ENCODE results near the gene SPDEF.

Gene SPDEF

DNA sequence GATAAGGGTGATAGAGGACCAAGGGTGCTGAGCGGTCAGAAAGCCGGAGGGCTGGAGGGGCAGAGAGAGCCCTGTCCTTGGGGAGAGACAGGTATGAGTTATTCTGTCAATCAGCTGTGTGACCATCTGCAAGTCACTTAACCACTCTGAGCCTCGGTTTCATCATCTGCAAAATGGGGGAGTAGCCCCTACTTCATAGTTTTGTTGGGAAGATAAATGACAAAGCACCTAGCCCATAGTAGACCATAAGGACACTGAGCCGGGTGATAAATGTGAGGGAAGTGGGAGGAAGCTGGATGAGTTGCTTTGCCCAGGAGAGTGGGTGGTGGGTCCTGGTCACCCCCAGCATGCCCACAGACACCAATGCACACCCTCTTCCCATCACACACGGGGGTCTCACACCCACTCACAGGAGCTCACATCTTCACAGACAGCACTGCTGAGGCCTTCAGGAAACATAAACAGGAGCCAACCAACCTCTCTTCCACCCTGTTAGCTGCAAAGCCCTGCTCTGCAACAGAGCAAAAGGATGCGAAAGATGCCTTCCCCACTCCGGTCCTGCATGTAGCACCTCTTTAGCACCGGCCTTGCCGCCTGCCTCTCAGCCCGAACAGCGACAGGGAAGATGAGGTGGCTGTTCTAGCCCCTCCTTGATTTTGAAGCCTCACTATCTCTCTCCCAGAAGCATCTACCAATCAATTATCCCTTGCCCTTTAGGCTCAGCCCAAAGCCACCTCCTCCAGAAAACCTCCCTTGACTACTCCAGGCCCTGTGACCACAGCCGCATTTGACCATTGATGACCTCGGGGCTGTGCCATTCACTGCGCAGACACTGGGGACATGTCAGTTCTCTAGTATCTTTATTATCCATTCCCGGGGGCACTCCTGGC, 18.9 kb downstream of the SPDEF start:
- TF ChIP-seq ZNF274 (IDR thresholded peaks at IDR 0.05; ENCODE audit: low read depth, low read length) = no peak
- H3K4me3 ChIP-seq (ENCODE audit: low read length) = no peak overlapping the region

- TF ChIP-seq ZNF274 (IDR thresholded peaks at IDR 0.05; ENCODE audit: low read depth, low read length) = no peak
- no peak overlapping the region for H3K4me3 ChIP-seq (ENCODE audit: low read length)
These were observed 19.7 kb downstream of the SPDEF start for GRCh38 chr6:34536251-34536958.

DNA sequence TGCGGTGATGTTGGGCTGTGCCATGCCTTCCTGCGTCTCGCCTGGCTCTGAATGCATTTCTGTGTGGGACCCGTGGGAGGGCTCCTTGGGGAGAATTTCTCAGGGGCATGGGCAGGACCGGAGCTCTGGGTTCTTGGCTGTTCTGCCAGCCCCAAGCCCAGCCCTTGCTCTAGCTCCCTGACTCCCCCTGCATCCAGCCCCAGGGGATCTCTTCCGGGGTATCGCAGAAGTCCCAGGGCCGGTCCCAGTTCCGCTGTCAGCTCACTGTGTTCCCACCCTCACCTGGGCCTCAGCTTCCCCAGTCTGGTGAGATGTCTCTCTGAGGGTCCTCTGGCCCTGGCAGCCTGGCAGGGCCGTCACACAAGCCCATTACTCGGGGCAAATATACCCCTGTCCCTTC, 20.5 kb downstream of the SPDEF start:
- no peak for TF ChIP-seq ZNF274 (IDR thresholded peaks at IDR 0.05; ENCODE audit: low read depth, low read length)
- H3K4me3 ChIP-seq (ENCODE audit: low read length) = no peak overlapping the region

DNA sequence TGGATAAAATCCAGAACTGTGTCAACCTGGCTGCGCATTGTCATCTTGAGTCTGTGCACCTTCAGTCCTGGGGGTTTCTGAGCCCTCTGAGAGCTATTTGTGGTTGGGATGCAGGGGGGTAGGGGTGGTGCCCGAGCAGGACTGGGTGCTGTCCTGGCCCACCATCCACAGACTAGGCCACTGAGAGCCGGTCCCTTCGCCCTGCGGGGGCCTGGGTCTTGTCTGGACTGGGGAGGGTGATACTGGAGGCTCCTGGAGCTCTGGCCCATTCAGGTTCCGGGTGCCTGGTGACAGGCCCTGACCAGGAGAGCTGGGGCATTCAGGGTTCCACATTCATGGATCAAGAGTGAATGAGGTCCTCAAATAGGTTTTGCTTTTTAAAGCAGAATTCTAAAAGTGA, 20.9 kb downstream of the SPDEF start:
- no peak for TF ChIP-seq ZNF274 (IDR thresholded peaks at IDR 0.05; ENCODE audit: low read depth, low read length)
- H3K4me3 ChIP-seq (ENCODE audit: low read length) = no peak overlapping the region

GRCh38 chr6:34534656-34535055, 21.5 kb downstream of the SPDEF start:
- no peak overlapping the region for H3K4me3 ChIP-seq (ENCODE audit: low read length)
- TF ChIP-seq ZNF274 (IDR thresholded peaks at IDR 0.05; ENCODE audit: low read depth, low read length) = no peak

DNA sequence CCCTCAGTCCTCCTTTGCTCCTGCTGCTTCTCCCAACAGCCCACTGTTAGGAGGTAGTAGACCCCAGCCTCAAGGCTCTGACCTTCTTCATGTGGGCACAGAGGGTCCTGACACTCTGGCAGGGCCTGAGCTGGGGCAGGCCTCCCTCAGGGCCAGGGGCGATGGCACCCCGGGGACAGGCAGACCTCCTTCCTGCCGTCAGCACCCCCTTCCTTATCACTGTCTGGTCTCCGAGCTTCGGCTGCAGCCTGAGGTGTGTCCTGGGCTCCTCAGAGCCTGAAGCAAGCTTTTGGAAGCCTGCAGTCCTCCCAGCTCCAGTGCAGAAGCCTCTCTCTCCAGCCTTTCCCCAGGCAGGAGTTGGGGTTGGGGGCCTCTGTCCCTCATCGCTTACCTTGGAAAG, 22.0 kb downstream of the SPDEF start:
- no peak overlapping the region for H3K4me3 ChIP-seq (ENCODE audit: low read length)
- no peak for TF ChIP-seq ZNF274 (IDR thresholded peaks at IDR 0.05; ENCODE audit: low read depth, low read length)

DNA sequence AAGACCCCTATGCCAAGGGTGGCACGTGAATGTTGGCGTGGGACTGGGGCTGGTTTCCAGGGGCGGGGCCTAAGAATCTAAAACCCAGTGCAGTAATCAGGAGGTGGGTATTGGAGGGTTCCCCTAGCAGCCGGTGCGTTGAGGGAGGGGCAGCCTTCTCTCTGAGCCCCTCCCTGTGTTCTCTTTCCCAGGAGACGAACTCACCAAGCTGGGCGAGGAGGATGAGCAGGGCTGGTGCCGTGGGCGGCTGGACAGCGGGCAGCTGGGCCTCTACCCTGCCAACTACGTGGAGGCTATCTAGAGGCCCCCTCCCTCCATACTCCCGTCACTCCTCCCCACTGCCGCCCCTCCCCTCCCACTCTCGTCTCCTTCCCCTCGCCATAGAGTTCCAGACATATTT, 23.9 kb downstream of the SPDEF start:
- no peak for TF ChIP-seq ZNF274 (IDR thresholded peaks at IDR 0.05; ENCODE audit: low read depth, low read length)
- peak overlapping the region; percentile 8; the same call in 1 of the 2 replicates for H3K4me3 ChIP-seq (ENCODE audit: low read length)

DNA sequence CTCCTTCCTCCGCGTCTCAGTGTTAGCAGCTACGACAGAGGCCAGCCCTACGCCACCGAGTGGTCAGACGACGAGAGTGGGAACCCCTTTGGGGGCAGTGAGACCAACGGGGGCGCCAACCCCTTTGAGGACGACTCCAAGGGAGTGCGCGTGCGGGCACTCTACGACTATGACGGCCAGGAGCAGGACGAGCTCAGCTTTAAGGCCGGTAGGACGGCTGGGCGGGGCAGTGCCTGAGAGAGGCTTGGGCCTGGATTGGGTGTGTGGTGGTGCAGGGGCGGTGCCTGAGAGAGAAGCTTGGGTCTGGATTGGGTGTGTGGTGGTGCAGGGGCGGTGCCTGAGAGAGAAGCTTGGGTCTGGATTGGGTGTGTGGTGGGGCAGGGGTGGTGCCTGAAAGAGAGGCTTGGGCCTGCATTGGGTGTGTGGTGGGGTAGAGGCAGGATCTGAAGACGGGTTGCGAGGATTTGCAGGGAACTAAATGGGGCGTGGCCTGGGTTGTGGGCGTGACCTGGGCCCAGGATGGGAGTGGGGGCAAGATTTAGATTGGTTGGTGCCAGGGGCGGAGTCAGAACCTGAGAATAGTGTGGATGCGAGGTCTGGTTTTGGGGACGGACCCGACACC, 24.4 kb downstream of the SPDEF start:
- H3K4me3 ChIP-seq (ENCODE audit: low read length) = peak overlapping the region; percentile 22; the same call in 1 of the 2 replicates
- TF ChIP-seq ZNF274 (IDR thresholded peaks at IDR 0.05; ENCODE audit: low read depth, low read length) = no peak

DNA sequence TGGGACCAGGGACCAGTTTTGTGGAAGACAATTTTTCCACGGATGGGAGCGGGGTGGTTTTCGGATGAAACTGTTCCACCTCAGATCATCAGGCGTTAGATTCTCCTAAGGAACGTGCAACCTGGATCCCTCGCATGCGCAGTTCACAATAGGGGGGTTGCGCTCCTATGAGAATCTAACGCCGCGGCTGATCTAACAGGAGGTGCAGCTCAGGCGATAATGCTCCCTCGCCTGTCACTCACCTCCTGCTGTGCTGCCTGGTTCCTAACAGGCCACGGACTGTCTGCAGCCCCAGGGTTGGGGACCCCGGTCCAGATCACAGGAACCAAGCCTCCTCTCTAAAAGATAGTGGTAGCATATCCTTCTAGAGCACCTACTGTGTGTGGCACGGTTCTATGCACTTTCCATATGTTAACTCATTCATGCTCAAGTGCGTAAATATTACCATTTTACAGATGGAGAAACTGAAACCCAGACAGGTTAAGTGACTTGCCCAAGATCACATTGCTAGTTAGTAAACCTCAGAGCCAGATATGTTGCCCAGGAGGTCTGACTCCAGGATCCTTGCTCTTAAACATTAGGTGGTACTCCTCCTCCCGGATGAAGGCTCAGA, 25.3 kb downstream of the SPDEF start:
- H3K4me3 ChIP-seq (ENCODE audit: low read length) = no peak overlapping the region; the same call in 1 of the 2 replicates
- TF ChIP-seq ZNF274 (IDR thresholded peaks at IDR 0.05; ENCODE audit: low read depth, low read length) = no peak

GRCh38 chr6:34529665-34530327, 26.3 kb downstream of the SPDEF start:
- no peak for TF ChIP-seq ZNF274 (IDR thresholded peaks at IDR 0.05; ENCODE audit: low read depth, low read length)

DNA sequence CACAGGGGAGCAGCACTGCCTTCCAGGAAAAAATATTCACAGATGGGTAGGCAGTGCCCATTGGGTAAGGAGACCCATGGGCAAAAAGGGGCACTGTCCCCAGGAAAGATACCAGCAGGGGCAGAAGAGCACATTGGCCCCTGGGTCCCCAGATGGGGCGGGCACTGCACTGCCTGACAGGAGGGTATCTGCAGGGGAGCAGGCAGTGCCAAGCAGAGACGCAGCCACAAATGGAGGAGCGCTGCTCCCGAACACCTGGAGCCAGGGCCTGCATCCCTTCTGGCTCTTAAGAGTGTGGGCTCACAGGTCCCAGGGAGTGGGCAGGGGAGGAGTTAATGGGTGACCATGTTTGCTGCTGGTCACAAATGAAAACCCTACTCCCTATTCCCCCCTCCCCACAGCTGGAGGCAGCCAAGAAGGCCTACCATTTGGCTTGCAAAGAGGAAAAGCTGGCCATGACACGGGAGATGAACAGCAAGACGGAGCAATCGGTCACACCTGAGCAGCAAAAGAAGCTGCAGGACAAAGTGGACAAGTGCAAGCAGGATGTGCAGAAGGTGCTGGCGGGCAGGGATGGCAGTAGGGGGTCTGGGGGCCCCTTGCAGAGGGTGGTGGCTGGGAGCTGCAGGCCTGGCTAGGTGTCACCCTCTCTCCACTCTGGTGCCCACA, 27.0 kb downstream of the SPDEF start:
- no peak for TF ChIP-seq ZNF274 (IDR thresholded peaks at IDR 0.05; ENCODE audit: low read depth, low read length)

More at GRCh38 chr6:34529665-34530327, 26.3 kb downstream of the SPDEF start:
- no peak overlapping the region for H3K4me3 ChIP-seq (ENCODE audit: low read length)

GRCh38 chr6:34527751-34528670, 28.1 kb downstream of the SPDEF start:
- H3K4me3 ChIP-seq (ENCODE audit: low read length) = no peak overlapping the region
- no peak for TF ChIP-seq ZNF274 (IDR thresholded peaks at IDR 0.05; ENCODE audit: low read depth, low read length)

More for the DNA sequence above, 27.0 kb downstream of the SPDEF start:
- H3K4me3 ChIP-seq (ENCODE audit: low read length) = no peak overlapping the region

Measured in GM08714 (cell line).